ELF-1 (cell line): ENCODE results near the gene PRR19.

Source experiments
- DNase-seq: peaks from one replicate; pipeline ENCODE4 v3.0.0-alpha.2; 2016; ENCODE audit warnings: low read depth, low spot score

Gene PRR19

DNA sequence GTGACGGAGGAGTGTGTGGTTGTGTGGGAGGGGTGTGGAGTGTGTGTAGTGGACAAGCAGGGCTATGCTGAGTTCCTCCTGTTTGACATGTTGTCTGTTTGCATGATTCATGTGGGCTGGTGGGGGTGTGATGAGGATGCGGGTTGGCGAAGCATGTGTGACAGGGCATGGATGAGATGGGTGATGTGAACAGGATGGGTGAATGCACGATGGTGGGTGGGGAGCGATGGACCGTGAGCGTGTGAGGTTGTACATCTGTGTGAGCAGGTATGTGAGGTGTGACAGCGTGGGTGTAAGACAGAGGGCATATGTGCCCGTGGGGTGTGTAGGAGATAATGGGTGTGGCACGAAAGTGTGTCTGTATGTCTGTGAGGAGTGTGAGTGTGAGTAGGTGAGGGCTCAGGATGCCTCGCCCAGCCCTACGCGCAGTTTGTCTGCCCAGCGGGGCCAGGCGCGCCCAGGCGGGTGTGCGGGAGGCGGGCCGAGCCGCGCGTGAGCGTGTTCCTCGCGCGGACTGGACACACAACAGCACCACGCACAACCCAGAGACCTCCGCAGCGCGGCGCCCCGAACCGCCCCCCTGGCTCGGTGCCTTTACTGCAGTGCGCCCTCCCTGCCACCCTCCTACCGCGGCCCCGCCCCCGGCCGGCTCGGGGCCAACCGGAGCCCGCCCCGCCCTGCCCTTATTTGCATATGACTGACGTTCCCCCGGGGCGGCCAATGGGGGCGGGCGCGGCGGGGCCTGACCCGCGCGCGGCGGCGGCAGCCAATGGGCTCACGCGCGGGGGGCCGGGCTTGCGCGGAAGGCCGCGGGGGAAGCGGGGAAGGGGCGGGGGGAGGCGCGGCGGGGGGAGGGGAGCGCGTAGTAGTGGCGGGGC is 18.5 kb upstream of the PRR19 start:
- peak; percentile 83 for DNase-seq

DNA sequence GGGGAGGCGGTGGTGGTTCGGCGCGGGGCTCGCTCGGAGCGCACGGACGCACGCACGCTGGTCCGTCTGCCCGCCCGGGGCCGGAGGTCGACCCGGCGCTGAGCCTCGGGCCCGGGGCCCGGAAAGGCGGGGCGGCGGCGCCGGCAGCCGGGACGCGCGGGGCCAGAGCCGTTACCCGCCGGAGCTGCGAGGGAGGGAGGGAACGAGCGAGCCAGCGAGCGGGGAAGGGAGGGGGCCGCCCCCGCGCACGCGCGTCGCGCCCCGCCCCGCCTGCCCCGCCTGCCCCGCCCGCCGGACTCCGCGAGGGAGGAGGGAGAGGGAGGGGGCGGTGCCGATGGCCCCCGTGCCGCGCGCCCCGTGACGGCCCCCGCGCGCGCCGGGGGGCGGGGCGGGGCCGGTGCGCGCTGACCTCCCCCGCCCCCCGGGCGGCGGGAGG is 17.8 kb upstream of the PRR19 start:
- DNase-seq, result peak; percentile 36

DNA sequence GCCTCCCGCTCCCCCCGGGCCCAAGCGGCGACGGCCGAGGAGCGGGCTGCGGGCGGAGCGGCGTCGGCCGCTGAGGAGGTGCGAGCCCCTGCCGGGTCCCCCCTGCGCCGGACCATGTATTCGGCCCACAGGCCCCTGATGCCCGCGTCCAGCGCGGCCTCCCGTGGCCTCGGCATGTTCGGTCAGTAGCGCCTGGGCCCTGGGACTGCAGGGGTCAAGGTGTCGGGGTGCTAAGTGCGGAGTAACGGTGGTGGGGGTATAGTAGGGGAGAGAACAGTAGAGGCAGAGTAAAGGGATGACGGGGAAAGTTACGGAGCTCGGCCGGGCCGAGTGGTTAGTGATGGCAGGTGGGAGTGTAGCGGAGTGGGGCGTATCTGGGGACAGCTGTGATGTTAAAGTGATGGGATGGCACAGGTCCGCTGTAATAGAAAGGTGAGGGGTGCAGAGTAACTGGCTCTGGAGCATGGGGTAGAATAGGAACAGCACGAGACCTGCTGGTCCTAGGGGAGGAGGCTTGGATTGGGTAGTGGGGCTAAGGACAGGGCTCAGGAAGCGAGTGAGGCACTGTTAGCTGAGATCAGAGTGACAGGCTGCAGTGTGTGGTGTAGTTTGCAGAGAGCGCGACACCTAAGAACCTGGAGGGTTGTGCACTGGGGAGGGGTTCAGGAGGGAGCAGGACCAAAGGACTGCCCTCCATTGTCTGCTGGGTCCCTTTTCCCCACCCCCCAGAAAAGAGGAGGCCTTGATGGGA is 17.2 kb upstream of the PRR19 start:
- DNase-seq, result peak; percentile 32

DNA sequence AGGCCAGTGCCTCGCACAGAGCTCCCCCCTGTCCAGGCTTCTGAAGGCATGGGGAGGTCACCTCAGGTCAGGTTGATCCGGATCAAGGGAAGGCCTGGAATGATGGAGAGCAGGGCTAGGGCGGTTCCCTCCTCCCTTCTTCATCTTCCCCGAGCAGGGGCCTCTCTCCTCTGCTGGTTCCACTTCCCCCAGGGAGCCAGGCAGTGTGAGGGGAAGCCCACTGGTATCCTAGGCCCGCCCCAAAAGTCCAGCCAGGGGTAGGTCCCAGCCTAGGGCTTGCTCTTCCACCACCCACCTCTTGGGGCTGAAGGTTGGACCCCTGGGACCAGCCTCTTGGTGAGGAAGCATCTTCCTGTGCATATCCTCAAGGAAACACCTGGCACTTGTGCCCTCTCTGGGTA is 16.4 kb upstream of the PRR19 start:
- DNase-seq, result peak; percentile 20

DNA sequence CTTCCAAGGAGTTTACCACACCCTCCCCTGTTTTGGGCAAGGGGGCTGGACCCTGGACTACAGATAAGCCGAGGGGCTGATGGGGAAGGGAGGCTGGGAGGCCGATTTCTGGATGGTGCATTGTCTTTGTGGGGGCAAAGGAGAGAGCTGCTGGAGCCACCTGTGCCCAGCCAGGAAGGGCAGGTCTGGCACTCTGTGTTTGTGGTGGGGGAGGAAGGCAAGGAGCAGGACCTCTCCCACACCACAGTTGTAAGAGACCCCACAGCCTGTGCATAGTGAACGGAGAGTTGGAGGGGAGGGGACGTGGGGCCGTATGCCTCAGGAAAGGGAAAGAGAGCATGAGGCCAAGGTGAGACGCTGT is 16.0 kb upstream of the PRR19 start:
- DNase-seq, result no peak

DNA sequence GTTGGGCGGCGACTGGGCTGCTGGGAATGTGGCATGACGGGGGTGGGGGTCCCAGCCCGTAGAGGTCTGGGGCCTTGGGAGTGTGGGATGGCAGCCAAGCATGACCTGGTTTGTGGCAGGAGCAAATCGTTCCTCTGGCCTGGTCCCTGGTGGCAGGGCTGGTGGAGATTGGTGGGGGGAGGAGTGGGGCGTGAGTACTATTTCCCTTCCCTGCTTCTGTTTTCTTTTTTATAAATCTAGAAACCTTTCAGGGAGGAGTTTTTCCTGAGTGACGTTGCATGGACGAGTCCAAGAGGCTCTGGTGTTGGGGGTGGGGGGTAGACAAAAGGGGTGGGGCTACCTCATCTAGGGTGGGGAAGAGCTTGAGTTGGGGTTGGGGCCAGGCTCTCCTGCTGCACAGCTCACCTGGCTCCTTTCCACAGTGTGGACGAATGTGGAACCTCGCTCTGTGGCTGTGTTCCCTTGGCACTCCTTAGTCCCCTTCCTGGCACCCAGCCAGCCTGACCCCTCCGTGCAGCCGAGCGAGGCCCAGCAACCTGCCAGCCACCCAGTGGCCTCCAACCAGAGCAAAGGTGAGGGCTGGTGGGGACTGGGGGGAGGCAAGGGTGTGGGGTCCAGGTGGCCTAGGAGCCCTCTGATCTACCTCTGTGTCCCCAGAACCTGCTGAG is 15.4 kb upstream of the PRR19 start:
- no peak for DNase-seq

DNA sequence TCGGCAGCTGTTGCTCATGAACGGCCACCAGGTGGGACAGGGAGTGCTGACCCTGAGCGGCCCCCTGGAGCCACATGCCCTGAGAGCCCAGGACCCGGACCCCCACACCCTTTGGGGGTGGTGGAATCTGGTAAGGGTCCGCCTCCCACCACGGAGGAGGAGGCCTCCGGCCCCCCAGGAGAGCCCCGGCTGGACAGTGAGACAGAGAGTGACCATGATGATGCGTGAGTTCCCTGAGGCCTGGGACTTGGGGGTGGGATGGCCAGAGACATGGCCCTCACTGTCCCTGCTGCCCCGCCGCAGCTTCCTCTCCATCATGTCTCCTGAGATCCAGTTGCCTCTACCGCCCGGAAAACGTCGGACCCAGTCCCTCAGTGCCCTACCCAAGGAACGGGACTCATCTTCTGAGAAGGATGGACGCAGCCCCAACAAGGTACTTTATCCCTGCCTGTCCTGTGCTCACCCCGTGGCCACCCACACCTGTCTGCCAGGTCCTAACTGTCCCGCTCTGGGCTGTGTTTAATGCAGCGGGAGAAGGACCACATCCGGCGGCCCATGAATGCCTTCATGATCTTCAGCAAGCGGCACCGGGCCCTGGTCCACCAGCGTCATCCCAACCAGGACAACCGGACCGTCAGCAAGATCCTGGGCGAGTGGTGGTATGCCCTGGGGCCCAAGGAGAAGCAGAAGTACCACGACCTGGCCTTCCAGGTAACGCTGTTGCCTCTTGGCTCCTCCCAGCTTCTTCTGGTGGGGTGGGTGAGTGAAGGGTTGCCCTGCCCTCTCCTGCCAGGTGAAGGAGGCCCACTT is 14.7 kb upstream of the PRR19 start:
- DNase-seq, result no peak

DNA sequence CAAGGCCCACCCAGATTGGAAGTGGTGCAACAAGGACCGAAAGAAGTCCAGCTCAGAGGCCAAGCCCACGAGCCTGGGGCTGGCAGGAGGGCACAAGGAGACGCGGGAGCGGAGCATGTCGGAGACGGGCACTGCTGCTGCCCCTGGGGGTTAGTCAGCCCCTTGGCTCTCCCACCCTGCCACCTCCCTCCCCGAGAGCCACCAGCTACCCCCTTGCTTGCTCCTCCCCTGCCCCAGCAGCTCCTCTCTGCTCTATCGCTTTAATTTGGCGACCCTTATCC is 14.2 kb upstream of the PRR19 start:
- DNase-seq, result no peak

DNA sequence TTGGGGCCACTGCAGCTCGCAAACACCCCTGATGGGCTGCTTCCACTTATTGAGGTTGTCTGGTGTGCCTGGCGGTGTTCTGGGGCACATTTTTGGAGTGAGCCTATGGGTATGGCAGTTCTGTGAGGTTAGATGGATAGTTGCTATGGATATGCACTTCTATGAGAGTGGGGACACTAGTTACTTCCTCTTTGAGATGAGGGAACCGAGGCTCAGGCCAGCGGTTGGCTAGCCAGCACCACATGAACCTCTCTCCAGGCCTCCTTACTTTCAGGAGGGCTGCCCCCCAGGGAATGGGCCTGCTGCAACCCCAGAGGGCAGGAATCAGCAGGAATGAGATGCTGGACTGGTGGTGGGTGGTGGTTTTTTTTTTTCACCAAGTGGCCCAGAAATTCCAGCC is 13.5 kb upstream of the PRR19 start:
- no peak for DNase-seq

DNA sequence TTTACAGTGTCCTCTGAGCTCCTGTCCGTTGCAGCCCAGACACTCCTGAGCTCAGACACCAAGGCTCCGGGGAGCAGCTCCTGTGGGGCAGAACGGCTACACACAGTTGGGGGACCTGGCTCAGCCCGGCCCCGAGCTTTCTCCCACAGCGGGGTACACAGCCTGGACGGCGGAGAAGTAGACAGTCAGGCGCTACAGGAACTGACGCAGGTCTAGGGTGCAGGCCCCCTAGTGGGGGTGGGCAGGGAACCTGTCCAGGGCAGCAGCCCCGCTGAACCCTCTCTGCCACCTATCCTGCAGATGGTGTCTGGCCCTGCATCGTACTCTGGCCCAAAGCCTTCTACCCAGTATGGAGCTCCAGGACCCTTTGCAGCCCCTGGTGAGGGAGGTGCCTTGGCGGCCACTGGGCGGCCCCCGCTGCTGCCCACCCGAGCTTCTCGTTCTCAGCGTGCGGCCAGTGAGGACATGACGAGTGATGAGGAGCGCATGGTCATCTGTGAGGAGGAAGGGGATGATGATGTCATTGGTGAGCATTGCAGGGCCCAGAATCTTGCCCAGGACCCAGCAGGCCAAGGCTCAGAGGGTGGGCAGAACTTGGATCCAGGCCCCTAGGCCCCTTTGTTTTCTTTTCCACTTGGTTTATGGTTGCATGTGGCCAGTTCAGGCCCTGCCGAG is 12.9 kb upstream of the PRR19 start:
- DNase-seq, result no peak

DNA sequence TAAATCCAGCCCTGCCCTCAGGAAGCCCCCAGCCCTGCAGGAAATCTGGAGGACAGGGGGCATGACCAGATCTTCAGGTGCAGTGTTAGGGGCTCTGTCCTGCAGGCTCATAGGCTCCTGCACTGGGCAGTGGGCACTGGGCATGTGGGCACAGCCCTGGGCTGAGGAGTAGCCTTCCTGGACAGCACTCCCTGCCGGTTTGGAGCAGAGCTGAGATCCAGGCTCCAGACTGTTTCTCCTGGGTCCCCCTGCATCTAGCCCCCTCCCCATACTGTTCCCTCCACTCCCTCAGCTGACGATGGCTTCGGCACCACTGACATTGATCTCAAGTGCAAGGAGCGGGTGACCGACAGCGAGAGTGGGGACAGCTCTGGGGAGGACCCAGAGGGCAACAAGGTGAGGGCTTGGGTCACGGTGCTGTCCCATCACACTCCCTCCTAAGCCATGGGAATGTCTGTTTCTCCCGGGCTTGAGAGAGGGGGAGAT is 12.3 kb upstream of the PRR19 start:
- DNase-seq, result no peak

DNA sequence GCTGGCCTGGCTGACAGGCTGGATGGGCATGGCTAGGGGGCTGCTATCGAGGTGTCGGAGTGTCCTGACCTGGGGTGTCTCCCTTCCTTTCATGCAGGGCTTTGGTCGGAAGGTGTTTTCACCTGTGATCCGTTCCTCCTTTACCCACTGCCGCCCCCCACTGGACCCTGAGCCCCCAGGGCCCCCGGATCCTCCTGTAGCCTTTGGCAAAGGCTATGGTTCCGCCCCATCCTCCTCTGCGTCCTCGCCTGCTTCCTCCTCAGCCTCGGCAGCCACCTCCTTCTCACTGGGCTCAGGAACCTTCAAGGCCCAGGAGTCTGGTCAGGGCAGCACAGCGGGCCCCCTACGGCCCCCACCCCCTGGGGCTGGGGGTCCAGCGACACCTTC is 11.8 kb upstream of the PRR19 start:
- no peak for DNase-seq

DNA sequence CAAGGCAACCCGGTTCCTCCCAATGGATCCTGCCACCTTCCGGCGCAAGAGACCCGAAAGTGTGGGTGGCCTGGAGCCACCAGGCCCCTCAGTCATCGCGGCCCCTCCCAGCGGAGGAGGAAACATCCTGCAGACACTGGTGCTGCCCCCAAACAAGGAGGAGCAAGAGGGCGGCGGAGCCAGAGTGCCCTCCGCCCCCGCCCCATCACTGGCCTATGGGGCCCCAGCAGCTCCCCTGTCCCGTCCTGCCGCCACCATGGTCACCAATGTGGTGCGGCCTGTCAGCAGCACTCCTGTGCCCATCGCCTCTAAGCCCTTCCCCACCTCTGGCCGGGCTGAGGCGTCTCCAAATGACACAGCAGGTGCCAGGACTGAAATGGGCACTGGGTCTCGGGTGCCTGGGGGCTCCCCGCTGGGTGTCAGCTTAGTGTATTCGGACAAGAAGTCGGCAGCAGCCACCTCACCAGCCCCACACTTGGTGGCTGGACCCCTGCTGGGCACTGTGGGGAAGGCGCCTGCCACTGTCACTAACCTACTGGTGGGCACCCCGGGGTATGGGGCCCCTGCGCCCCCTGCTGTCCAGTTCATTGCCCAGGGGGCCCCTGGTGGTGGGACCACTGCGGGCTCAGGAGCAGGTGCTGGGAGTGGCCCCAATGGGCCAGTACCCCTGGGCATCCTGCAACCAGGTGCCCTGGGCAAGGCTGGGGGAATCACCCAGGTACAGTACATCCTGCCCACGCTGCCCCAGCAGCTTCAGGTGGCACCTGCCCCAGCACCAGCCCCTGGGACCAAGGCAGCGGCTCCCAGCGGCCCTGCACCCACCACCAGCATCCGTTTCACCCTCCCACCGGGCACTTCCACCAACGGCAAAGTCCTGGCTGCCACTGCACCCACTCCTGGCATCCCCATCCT is 11.2 kb upstream of the PRR19 start:
- peak; percentile 44 for DNase-seq

DNA sequence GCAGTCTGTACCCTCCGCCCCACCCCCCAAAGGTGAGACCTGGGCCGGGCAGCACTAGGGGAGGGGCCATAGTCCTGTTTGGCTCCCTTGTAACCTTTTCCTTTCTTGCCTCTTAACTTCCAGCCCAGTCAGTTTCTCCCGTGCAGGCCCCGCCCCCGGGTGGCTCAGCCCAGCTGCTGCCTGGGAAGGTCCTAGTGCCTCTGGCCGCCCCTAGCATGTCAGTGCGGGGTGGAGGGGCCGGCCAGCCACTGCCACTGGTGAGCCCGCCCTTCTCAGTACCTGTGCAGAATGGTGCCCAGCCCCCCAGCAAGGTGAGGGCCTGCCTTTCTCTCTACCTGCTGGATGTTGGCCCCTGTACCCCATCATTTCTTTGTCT is 10.5 kb upstream of the PRR19 start:
- DNase-seq, result peak; percentile 69

DNA sequence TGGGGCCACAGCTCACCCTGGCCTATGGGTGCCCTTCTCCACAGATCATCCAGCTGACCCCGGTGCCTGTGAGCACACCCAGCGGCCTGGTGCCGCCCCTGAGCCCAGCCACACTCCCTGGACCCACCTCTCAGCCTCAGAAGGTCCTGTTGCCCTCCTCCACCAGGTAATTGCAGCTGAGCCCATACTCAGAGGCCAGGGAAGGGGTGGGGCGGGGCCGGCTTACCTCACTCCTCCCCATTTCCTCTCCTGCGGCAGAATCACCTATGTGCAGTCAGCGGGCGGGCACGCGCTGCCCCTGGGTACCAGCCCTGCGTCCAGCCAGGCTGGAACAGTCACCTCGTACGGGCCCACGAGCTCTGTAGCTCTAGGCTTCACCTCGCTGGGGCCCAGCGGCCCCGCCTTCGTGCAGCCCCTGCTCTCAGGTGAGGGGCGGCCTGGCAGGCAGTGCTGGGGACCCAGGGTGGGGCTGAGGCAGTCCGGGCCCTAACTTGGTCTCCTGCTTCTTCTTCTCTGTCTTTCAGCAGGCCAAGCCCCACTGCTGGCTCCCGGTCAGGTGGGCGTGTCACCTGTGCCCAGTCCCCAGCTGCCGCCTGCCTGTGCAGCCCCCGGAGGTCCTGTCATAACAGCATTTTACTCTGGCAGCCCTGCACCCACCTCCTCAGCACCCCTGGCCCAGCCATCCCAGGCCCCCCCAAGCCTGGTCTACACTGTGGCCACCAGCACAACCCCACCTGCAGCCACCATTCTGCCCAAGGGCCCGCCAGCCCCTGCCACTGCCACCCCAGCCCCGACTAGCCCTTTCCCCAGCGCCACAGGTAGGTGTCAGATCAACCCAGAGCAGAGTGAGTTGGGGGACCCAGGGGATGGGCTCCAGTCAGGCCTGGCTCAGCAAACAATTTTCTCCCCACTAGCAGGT is 9.6 kb upstream of the PRR19 start:
- DNase-seq, result no peak

DNA sequence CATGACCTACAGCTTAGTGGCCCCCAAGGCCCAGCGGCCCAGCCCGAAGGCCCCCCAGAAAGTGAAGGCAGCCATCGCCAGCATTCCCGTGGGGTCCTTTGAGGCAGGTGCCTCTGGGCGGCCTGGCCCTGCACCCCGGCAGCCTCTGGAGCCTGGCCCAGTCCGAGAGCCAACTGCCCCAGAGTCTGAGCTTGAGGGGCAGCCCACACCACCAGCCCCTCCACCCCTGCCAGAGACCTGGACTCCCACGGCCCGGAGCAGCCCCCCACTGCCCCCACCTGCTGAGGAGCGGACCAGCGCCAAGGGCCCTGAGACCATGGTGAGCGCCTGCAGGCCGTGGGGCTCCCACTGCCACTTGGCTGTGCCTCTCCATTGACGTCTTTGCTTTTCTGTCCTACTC is 9.0 kb upstream of the PRR19 start:
- DNase-seq, result no peak

DNA sequence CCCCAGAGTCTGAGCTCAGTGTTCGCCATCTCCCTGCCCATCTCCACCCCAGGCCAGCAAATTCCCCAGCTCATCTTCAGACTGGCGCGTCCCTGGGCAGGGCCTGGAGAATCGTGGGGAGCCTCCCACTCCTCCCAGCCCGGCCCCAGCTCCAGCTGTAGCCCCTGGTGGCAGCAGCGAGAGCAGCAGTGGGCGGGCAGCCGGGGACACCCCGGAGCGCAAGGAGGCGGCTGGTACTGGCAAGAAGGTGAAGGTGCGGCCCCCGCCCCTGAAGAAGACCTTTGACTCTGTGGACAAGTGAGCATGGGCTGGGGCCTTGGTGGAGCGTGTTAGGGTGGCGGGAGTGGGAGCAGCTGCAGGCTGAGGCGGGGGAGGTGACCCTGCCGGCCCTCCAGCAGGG is 8.4 kb upstream of the PRR19 start:
- DNase-seq, result no peak

DNA sequence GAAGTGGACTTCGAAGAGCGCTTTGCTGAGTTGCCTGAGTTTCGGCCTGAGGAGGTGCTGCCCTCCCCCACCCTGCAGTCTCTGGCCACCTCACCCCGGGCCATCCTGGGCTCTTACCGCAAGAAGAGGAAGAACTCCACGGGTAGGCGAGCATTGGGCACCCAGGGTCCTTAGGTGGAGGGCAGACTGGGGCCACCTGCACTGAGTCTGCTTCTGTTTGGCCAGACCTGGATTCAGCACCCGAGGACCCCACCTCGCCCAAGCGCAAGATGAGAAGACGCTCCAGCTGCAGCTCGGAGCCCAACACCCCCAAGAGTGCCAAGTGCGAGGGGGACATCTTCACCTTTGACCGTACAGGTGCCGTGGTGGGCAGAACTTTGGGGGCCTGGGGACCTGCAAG is 8.0 kb upstream of the PRR19 start:
- DNase-seq, result no peak

DNA sequence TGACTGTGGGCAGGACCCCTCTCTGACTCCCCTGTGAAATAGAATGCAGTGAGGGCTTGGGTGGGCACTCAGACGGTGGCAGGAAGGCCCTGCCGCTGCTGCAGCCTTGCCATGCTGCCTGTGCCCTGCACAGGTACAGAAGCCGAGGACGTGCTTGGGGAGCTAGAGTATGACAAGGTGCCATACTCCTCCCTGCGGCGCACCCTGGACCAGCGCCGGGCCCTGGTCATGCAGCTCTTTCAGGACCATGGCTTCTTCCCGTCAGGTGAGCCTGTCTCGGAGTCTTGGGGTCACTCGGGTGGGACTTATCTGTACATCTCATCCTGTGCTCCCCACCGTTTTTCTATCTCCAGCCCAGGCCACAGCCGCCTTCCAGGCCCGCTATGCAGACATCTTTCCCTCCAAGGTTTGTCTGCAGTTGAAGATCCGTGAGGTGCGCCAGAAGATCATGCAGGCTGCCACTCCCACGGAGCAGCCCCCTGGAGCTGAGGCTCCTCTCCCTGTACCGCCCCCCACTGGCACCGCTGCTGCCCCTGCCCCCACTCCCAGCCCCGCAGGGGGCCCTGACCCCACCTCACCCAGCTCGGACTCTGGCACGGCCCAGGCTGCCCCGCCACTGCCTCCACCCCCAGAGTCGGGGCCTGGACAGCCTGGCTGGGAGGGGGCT is 7.3 kb upstream of the PRR19 start:
- no peak for DNase-seq
